GM23338 (cell line): ENCODE results near the gene MTA2. TPM values are rescaled to one million over a fixed set of nuclear protein-coding genes. Genes with fewer than 3 reads are reported as not detected.
"Not testable (repeated sequence)": the region's sequence is repeated elsewhere in the genome, so short reads cannot be mapped to it uniquely, and the experiment has no call there.

ENCODE experiments used
- ATAC-seq: fragments of 200-7000 bp; cut with Tn5 transposase; 3 replicates; pipeline ENCODE4 v1.9.1; 2020
- DNase-seq: peaks from one replicate; pipeline ENCODE4 v3.0.0-alpha.2; 2015; ENCODE audit warnings: low spot score
- H2AFZ ChIP-seq: fragments of 200-600 bp; sonication (generic); 2 replicates; pipeline ENCODE4 v1.8.0; 2016; ENCODE audit warnings: antibody characterized with exemption, mild to moderate bottlenecking, moderate library complexity
- H3F3A ChIP-seq: fragments of 200-600 bp; sonication (generic); replicated peaks from 2 replicates; pipeline ENCODE4 v1.8.0; 2017; ENCODE audit warnings: antibody characterized with exemption, mixed run types, low read depth
- H3K27ac ChIP-seq: fragments of 200-600 bp; sonication (generic); 2 replicates; pipeline ENCODE4 v1.6.1; 2016; ENCODE audit warnings: low read depth
- H3K27me3 ChIP-seq: fragments of 200-600 bp; sonication (generic); 2 replicates; pipeline ENCODE4 v1.8.0; 2016; ENCODE audit warnings: mild to moderate bottlenecking, mixed run types, moderate library complexity; ENCODE audit not compliant: insufficient read depth
- H3K36me3 ChIP-seq: fragments of 200-600 bp; sonication (generic); 2 replicates; pipeline ENCODE4 v1.8.0; 2016; ENCODE audit warnings: mild to moderate bottlenecking; ENCODE audit not compliant: insufficient read depth
- H3K4me1 ChIP-seq: fragments of 200-600 bp; sonication (generic); 2 replicates; pipeline ENCODE4 v1.8.0; 2016; ENCODE audit warnings: mild to moderate bottlenecking, moderate library complexity; ENCODE audit not compliant: insufficient read depth
- H3K4me2 ChIP-seq: fragments of 200-600 bp; sonication (generic); 2 replicates; pipeline ENCODE4 v1.7.1; 2017; ENCODE audit warnings: mixed run types
- H3K4me3 ChIP-seq: fragments of 200-600 bp; sonication (generic); 2 replicates; pipeline ENCODE4 v1.6.1; 2016; ENCODE audit warnings: mixed run types
- H3K79me2 ChIP-seq: fragments of 200-600 bp; sonication (generic); replicated peaks from 2 replicates; pipeline ENCODE4 v1.8.0; 2017; ENCODE audit warnings: mild to moderate bottlenecking; ENCODE audit not compliant: insufficient read depth
- H3K9me2 ChIP-seq: fragments of 200-600 bp; sonication (generic); 2 replicates; pipeline ENCODE4 v1.8.0; 2017; ENCODE audit not compliant: insufficient read depth
- H4K20me1 ChIP-seq: fragments of 200-600 bp; sonication (generic); replicated peaks from 2 replicates; pipeline ENCODE4 v1.8.0; 2017; ENCODE audit warnings: mild to moderate bottlenecking; ENCODE audit not compliant: insufficient read depth
- H3K27ac Mint-ChIP-seq: 2 replicates; pipeline ENCODE4 v1.8.0; 2020; ENCODE audit warnings: inconsistent platforms, mild to moderate bottlenecking, moderate library complexity, mixed read lengths
- H3K27me3 Mint-ChIP-seq: 3 replicates; pipeline ENCODE4 v1.8.0; 2022; ENCODE audit warnings: low read depth, mild to moderate bottlenecking, moderate library complexity, mixed read lengths, inconsistent platforms; ENCODE audit not compliant: insufficient read depth, poor library complexity
- H3K36me3 Mint-ChIP-seq: 3 replicates; pipeline ENCODE4 v1.8.0; 2021; ENCODE audit warnings: low read depth, mild to moderate bottlenecking, inconsistent platforms, moderate library complexity, mixed read lengths
- H3K4me1 Mint-ChIP-seq: 3 replicates; pipeline ENCODE4 v1.8.0; 2020; ENCODE audit warnings: mild to moderate bottlenecking, inconsistent platforms, mixed read lengths
- H3K4me3 Mint-ChIP-seq: 3 replicates; pipeline ENCODE4 v1.8.0; 2021; ENCODE audit warnings: moderate library complexity, mild to moderate bottlenecking, inconsistent platforms, mixed read lengths
- H3K9me3 Mint-ChIP-seq: 3 replicates; pipeline ENCODE4 v1.8.0; 2020; ENCODE audit warnings: moderate library complexity, mild to moderate bottlenecking, inconsistent platforms, mixed read lengths
- ETS1 ChIP-seq: IDR thresholded peaks from 2 replicates; pipeline ENCODE4 v1.6.1; 2016; ENCODE audit warnings: antibody characterized with exemption
- EZH2 ChIP-seq: fragments of 200-600 bp; sonication (generic); IDR thresholded peaks from one replicate; pipeline ENCODE4 v1.8.0; 2017; ENCODE audit warnings: antibody characterized with exemption, mild to moderate bottlenecking, low read depth; ENCODE audit not compliant: unreplicated experiment
- POLR2AphosphoS5 ChIP-seq: IDR thresholded peaks from 2 replicates; pipeline ENCODE4 v1.6.1; 2016; ENCODE audit warnings: antibody characterized with exemption, low read depth
- STAT1 ChIP-seq: IDR thresholded peaks from one replicate; pipeline ENCODE4 v1.6.1; 2016; ENCODE audit warnings: antibody characterized with exemption; ENCODE audit not compliant: unreplicated experiment
- ZNF462 ChIP-seq: fragments of 250-450 bp; sonication (Bioruptor Pico); IDR thresholded peaks from 2 replicates; pipeline ENCODE4 v1.5.0; 2020; ENCODE audit warnings: mild to moderate bottlenecking, moderate library complexity
- polyA plus RNA-seq: library from polyadenylated mRNA; unstranded; fragments of >200 nt; fragmentation: Nextera tagmentation; extraction: Ambion mirVana; gene quantifications from 2 replicates; pipeline ENCODE4 v1.2.1, GENCODE V29; 2016
- total RNA-seq: library from RNA; depleted of rRNA; stranded (reverse); fragments of >200 nt; shearing (Covaris generic); gene quantifications from 2 replicates; pipeline ENCODE4 v1.2.3, GENCODE V29; 2014

MTA2 gene
- total and polyA plus RNA-seq, 2 experiments from 2014 or later, result 22.9 to 102 TPM

- TF ChIP-seq ETS1 (no peak), STAT1 (no peak), POLR2AphosphoS5 (no peak), EZH2 (no peak), ZNF462 (CRISPR knock-in tag) (no peak)
These were observed 19.4 kb upstream of the MTA2 start (continued) for GRCh38 chr11:62621027-62621566.

GRCh38 chr11:62616957-62617356 is 15.3 kb upstream of the MTA2 start:
- H3K9me3 Mint-ChIP-seq, result not testable (repeated sequence)

More at GRCh38 chr11:62616957-62617356, 15.3 kb upstream of the MTA2 start:
- H3K4me1 ChIP-seq, result peaks cover 12% of the 10 kb centered on the region
- H3K4me2 ChIP-seq, H3K27me3 Mint-ChIP-seq, H3K4me3 ChIP-seq, H3K9me2 ChIP-seq, H3K36me3 ChIP-seq, H3K79me2 ChIP-seq, H2AFZ ChIP-seq, H3K4me3 Mint-ChIP-seq, ATAC-seq, H3K27ac ChIP-seq, H4K20me1 ChIP-seq, H3K27me3 ChIP-seq, DNase-seq, H3K27ac Mint-ChIP-seq: not testable (repeated sequence)
- Mint-ChIP-seq H3K36me3 (peaks cover 14% of the 10 kb centered on the region), H3K4me1 (peaks cover 26% of the 10 kb centered on the region)
- H3F3A ChIP-seq, result peaks cover 21% of the 10 kb centered on the region
